ENCODE data around the gene TSEN34. TPM values are rescaled to one million over a fixed set of nuclear protein-coding genes. Genes with fewer than 3 reads are reported as not detected.

TSEN34 gene
- total RNA-seq, 1 experiment from 2014 or later: 64.7 TPM

DNA sequence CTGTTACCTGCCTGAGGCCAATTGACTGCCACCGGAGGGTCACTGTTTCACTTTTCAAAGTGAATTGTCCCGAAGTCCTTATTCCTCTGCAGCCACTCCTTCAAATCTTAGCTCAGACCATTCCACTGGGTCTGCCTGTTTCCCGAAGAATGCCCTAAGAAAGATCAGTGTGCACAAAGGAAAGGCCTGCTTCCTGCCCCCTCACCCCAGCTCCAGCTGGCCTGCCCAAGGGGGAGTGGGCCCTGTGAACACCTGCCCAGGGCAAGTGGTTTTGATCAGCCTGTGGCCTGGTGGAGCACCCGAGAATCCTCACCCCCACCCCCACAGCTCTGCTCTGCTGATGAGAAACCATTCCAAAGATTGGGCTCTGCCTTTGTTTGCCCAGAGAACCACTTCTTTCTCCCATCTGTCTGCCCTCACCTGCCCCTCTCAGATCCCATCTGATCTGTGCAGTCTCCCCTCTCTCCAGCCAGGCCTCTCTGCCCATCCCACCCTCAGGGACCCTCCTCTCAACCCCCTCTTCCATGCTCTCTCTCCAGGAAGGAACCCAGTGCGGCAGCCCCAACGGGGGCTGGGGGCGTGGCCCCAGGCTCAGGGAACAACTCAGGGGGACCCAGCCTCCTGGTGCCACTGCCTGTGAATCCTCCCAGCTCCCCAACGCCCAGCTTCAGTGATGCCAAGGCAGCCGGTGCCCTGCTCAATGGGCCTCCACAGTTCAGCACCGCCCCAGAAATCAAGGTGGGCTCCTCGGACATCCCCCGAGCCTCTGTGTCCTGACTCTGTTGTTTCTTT lies 41.9 kb upstream of the TSEN34 start:
- no peaks in the 10 kb centered on the region for H3K4me1 ChIP-seq (ENCODE audit: insufficient read depth, low read length, poor library complexity, severe bottlenecking)
- TF ChIP-seq, protein P1, sequence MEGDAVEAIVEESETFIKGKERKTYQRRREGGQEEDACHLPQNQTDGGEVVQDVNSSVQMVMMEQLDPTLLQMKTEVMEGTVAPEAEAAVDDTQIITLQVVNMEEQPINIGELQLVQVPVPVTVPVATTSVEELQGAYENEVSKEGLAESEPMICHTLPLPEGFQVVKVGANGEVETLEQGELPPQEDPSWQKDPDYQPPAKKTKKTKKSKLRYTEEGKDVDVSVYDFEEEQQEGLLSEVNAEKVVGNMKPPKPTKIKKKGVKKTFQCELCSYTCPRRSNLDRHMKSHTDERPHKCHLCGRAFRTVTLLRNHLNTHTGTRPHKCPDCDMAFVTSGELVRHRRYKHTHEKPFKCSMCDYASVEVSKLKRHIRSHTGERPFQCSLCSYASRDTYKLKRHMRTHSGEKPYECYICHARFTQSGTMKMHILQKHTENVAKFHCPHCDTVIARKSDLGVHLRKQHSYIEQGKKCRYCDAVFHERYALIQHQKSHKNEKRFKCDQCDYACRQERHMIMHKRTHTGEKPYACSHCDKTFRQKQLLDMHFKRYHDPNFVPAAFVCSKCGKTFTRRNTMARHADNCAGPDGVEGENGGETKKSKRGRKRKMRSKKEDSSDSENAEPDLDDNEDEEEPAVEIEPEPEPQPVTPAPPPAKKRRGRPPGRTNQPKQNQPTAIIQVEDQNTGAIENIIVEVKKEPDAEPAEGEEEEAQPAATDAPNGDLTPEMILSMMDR (conservative IDR thresholded peaks at IDR 0.05; ENCODE audit: low read depth, low read length): no peak
- TF ChIP-seq EZH2 (IDR thresholded peaks at IDR 0.05; ENCODE audit: borderline replicate concordance, low read depth, low read length, poor library complexity, severe bottlenecking): no peak
- H3K36me3 ChIP-seq (ENCODE audit: insufficient read depth, low read length, poor library complexity, severe bottlenecking): peaks cover 94% of the 10 kb centered on the region
- intact Hi-C loops (cut with micrococcal nuclease; ENCODE audit: unreplicated experiment): no loop called here
- H3K9me3 ChIP-seq (ENCODE audit: low read depth, low read length, poor library complexity, severe bottlenecking): no peaks in the 10 kb centered on the region
- no peaks in the 10 kb centered on the region for H3K27me3 ChIP-seq (replicated peaks; ENCODE audit: insufficient read depth, low read depth, low read length, poor library complexity)
- POLR2A ChIA-PET (ENCODE audit: low non-redundant PET): no interaction called here
- no peak for DNase-seq (ENCODE audit: low spot score)
- no peak overlapping the region for H3K4me3 ChIP-seq (ENCODE audit: low read depth, low read length, poor library complexity, severe bottlenecking)
- H3K27ac ChIP-seq (ENCODE audit: low read depth, low read length, poor library complexity, severe bottlenecking): no peak overlapping the region
- CTCF ChIA-PET: no interaction called here
- no TSS peak for BruUV-seq (replicated peaks)

DNA sequence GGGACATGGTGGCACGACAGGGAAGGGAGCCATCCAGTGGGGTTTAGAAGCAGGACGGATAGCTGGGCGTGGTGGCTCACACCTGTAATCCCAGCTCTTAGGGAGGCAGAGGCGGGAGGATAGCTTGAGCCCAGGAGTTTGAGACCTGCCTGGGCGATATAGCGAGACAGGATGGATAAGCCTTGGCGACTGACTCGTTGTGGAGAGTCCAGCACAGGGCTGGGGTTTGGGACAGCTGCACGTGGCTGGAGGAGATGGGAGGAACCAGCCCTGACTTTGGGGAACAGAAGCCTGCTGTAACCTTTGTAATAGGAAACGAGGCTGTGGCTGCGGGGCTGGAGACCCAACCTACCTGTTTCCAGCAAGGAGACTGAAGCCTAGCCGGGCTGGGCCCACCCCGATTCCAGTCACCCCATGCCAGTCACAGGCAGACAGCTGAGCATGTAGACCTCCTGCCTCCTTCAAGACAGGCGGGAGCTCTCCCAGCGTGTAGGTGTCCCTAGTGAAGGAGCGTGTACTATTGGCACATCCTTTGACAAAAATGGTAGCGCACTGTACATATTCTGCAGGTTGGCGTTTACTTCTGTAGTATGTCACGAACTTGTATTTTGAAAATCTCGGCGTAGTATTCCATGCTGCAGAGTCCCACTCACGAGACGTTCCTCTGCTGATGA lies 39.6 kb upstream of the TSEN34 start:
- H3K27ac ChIP-seq (ENCODE audit: low read depth, low read length, poor library complexity, severe bottlenecking): no peak overlapping the region
- ChIA-PET CTCF (no interaction called here), POLR2A (ENCODE audit: low non-redundant PET) (no interaction called here)
- no peak for TF ChIP-seq EZH2 (IDR thresholded peaks at IDR 0.05; ENCODE audit: borderline replicate concordance, low read depth, low read length, poor library complexity, severe bottlenecking)
- TF ChIP-seq, protein P1 (conservative IDR thresholded peaks at IDR 0.05; ENCODE audit: low read depth, low read length): no peak
- H3K9me3 ChIP-seq (ENCODE audit: low read depth, low read length, poor library complexity, severe bottlenecking): no peaks in the 10 kb centered on the region
- BruUV-seq (replicated peaks): no TSS peak
- H3K27me3 ChIP-seq (replicated peaks; ENCODE audit: insufficient read depth, low read depth, low read length, poor library complexity): no peaks in the 10 kb centered on the region
- no peaks in the 10 kb centered on the region for H3K4me1 ChIP-seq (ENCODE audit: insufficient read depth, low read length, poor library complexity, severe bottlenecking)
- DNase-seq (ENCODE audit: low spot score): no peak
- H3K36me3 ChIP-seq (ENCODE audit: insufficient read depth, low read length, poor library complexity, severe bottlenecking): peaks cover 94% of the 10 kb centered on the region
- intact Hi-C loops (cut with micrococcal nuclease; ENCODE audit: unreplicated experiment): no loop called here
- H3K4me3 ChIP-seq (ENCODE audit: low read depth, low read length, poor library complexity, severe bottlenecking): no peak overlapping the region

DNA sequence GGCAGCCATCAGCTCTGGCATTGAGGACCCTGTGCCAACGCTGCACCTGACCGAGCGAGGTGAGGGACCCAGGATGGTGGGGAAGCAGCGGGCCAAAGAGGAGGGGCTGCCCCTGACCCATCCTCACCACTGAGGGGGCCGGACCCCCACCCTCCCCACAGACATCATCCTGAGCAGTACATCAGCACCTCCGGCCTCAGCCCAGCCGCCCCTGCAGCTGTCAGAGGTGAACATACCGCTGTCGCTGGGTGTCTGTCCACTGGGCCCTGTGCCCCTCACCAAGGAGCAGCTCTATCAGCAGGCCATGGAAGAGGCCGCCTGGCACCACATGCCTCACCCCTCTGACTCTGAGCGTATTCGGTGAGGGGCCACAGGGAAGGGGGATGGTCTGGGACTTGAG lies 38.8 kb upstream of the TSEN34 start:
- Histone ChIP-seq H3K4me3 (ENCODE audit: low read depth, low read length, poor library complexity, severe bottlenecking) (no peak overlapping the region), H3K27ac (ENCODE audit: low read depth, low read length, poor library complexity, severe bottlenecking) (no peak overlapping the region), H3K27me3 (replicated peaks; ENCODE audit: insufficient read depth, low read depth, low read length, poor library complexity) (no peaks in the 10 kb centered on the region), H3K4me1 (ENCODE audit: insufficient read depth, low read length, poor library complexity, severe bottlenecking) (no peaks in the 10 kb centered on the region), H3K9me3 (ENCODE audit: low read depth, low read length, poor library complexity, severe bottlenecking) (no peaks in the 10 kb centered on the region), H3K36me3 (ENCODE audit: insufficient read depth, low read length, poor library complexity, severe bottlenecking) (peaks cover 94% of the 10 kb centered on the region)
- POLR2A ChIA-PET (ENCODE audit: low non-redundant PET): no interaction called here
- intact Hi-C loops (cut with micrococcal nuclease; ENCODE audit: unreplicated experiment): no loop called here
- no peak for TF ChIP-seq EZH2 (IDR thresholded peaks at IDR 0.05; ENCODE audit: borderline replicate concordance, low read depth, low read length, poor library complexity, severe bottlenecking)
- TF ChIP-seq, protein P1 (conservative IDR thresholded peaks at IDR 0.05; ENCODE audit: low read depth, low read length): no peak
- BruUV-seq (replicated peaks): no TSS peak
- DNase-seq (ENCODE audit: low spot score): no peak
- CTCF ChIA-PET: no interaction called here
